Loucy (cell line): ENCODE data around the gene TTC31.

ENCODE experiments used
- H2AFZ ChIP-seq: fragments of 200-600 bp; sonication (generic); 2 replicates; pipeline ENCODE4 v1.6.0; 2016; ENCODE audit warnings: antibody characterized with exemption, mild to moderate bottlenecking, low read length, moderate library complexity
- H3F3A ChIP-seq: fragments of 200-600 bp; 2 replicates; pipeline ENCODE4 v1.6.0; 2016; ENCODE audit warnings: antibody characterized with exemption, low read depth, mild to moderate bottlenecking
- H3K27me3 ChIP-seq: fragments of 200-600 bp; sonication (generic); 2 replicates; pipeline ENCODE4 v1.6.1; 2014; ENCODE audit warnings: low read length, mild to moderate bottlenecking; ENCODE audit not compliant: insufficient read depth, poor library complexity, severe bottlenecking
- H3K36me3 ChIP-seq: fragments of 200-600 bp; sonication (generic); 2 replicates; pipeline ENCODE4 v1.6.1; 2016; ENCODE audit warnings: low read length; ENCODE audit not compliant: insufficient read depth
- H3K4me1 ChIP-seq: fragments of 200-600 bp; sonication (generic); 2 replicates; pipeline ENCODE4 v1.5.1; 2014; ENCODE audit warnings: low read length, mild to moderate bottlenecking; ENCODE audit not compliant: insufficient read depth, poor library complexity, severe bottlenecking
- H3K4me2 ChIP-seq: fragments of 200-600 bp; sonication (generic); 2 replicates; pipeline ENCODE4 v1.6.0; 2014; ENCODE audit warnings: antibody characterized with exemption, low read length, low read depth, mild to moderate bottlenecking; ENCODE audit not compliant: poor library complexity, severe bottlenecking
- H3K4me3 ChIP-seq: fragments of 200-600 bp; sonication (generic); 2 replicates; pipeline ENCODE4 v1.5.1; 2014; ENCODE audit warnings: low read length, mild to moderate bottlenecking, mixed read lengths; ENCODE audit not compliant: poor library complexity, severe bottlenecking
- H3K79me2 ChIP-seq: fragments of 200-600 bp; sonication (generic); 2 replicates; pipeline ENCODE4 v1.6.1; 2014; ENCODE audit warnings: low read length; ENCODE audit not compliant: insufficient read depth
- H3K9ac ChIP-seq: fragments of 200-600 bp; sonication (generic); 2 replicates; pipeline ENCODE4 v1.6.0; 2014; ENCODE audit warnings: mild to moderate bottlenecking, low read depth, low read length, moderate library complexity; ENCODE audit not compliant: poor library complexity, severe bottlenecking
- H3K9me2 ChIP-seq: fragments of 200-600 bp; sonication (generic); replicated peaks from 2 replicates; pipeline ENCODE4 v1.6.1; 2016; ENCODE audit warnings: low read depth, low read length, mixed read lengths
- H3K9me3 ChIP-seq: fragments of 200-600 bp; sonication (generic); 2 replicates; pipeline ENCODE4 v1.6.1; 2014; ENCODE audit warnings: mild to moderate bottlenecking, antibody characterized with exemption, low read length, low read depth; ENCODE audit not compliant: insufficient read depth
- H4K20me1 ChIP-seq: fragments of 200-600 bp; sonication (generic); 2 replicates; pipeline ENCODE4 v1.6.0; 2014; ENCODE audit warnings: antibody characterized with exemption, low read length, mild to moderate bottlenecking; ENCODE audit not compliant: insufficient read depth, poor library complexity, severe bottlenecking
- EZH2phosphoT487 ChIP-seq: fragments of 200-600 bp; IDR thresholded peaks from 2 replicates; pipeline ENCODE4 v1.6.1; 2018; ENCODE audit warnings: antibody characterized with exemption, mild to moderate bottlenecking, moderate library complexity, borderline replicate concordance
- TF ChIP-seq, protein P1 (sequence below): fragments of 200-600 bp; sonication (generic); conservative IDR thresholded peaks from 2 replicates; pipeline ENCODE4 v1.5.1; 2014; ENCODE audit warnings: mild to moderate bottlenecking, antibody characterized with exemption, low read length

The TTC31 gene

DNA sequence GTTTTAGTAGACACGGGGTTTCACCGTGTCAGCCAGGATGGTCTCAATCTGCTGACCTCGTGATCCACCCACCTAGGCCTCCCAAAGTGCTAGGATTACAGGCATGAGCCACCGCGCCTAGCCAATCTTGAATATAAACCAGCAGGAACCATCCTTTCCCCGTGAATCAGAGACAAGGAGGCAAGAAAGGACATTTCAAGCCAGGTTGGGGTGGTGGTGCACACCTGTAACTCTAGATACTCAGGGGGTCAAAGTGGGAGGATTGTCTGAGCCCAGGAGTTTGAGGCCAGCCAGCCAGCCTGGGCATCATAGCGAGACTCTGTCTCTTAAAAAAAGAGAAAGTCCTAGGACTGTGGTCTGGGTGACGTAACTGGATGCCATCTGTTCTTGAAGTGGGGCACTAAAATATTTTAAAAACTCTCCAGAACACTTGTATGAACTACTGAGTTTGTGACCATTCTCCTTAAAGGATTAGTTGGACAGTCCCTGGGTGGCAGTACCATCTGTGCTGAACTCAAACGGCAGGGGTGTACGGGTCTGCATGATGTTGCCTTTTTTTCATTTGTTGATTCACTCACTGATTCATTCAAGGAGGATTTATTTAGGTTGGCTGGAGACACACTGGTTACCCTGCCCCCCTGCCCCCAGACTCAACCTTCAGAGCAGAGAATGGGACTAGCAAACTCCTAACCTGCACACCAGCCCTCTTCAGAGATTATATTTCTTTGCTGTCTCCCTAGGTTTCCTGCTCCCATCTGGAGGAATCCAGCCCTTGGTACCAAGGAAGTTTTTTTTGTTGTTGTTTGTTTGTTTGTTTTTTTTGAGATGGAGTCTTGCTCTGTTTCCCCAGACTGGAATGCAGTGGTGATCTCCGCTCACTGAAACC lies 28.5 kb downstream of the TTC31 start:
- Histone ChIP-seq H3K4me3 (no peak overlapping the region), H3K36me3 (no peaks in the 10 kb centered on the region), H2AFZ (no peak overlapping the region), H4K20me1 (no peaks in the 10 kb centered on the region), H3K9ac (no peak overlapping the region), H3K27me3 (peaks cover 14% of the 10 kb centered on the region), H3K9me3 (no peaks in the 10 kb centered on the region), H3K79me2 (peaks cover 7% of the 10 kb centered on the region; the same call in 1 of the 2 replicates), H3K4me2 (no peak overlapping the region), H3K9me2 (no peaks in the 10 kb centered on the region), H3K4me1 (peaks cover 21% of the 10 kb centered on the region), H3F3A (no peaks in the 10 kb centered on the region)
- TF ChIP-seq, protein P1, sequence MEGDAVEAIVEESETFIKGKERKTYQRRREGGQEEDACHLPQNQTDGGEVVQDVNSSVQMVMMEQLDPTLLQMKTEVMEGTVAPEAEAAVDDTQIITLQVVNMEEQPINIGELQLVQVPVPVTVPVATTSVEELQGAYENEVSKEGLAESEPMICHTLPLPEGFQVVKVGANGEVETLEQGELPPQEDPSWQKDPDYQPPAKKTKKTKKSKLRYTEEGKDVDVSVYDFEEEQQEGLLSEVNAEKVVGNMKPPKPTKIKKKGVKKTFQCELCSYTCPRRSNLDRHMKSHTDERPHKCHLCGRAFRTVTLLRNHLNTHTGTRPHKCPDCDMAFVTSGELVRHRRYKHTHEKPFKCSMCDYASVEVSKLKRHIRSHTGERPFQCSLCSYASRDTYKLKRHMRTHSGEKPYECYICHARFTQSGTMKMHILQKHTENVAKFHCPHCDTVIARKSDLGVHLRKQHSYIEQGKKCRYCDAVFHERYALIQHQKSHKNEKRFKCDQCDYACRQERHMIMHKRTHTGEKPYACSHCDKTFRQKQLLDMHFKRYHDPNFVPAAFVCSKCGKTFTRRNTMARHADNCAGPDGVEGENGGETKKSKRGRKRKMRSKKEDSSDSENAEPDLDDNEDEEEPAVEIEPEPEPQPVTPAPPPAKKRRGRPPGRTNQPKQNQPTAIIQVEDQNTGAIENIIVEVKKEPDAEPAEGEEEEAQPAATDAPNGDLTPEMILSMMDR = no peak
- TF ChIP-seq EZH2phosphoT487 = no peak

DNA sequence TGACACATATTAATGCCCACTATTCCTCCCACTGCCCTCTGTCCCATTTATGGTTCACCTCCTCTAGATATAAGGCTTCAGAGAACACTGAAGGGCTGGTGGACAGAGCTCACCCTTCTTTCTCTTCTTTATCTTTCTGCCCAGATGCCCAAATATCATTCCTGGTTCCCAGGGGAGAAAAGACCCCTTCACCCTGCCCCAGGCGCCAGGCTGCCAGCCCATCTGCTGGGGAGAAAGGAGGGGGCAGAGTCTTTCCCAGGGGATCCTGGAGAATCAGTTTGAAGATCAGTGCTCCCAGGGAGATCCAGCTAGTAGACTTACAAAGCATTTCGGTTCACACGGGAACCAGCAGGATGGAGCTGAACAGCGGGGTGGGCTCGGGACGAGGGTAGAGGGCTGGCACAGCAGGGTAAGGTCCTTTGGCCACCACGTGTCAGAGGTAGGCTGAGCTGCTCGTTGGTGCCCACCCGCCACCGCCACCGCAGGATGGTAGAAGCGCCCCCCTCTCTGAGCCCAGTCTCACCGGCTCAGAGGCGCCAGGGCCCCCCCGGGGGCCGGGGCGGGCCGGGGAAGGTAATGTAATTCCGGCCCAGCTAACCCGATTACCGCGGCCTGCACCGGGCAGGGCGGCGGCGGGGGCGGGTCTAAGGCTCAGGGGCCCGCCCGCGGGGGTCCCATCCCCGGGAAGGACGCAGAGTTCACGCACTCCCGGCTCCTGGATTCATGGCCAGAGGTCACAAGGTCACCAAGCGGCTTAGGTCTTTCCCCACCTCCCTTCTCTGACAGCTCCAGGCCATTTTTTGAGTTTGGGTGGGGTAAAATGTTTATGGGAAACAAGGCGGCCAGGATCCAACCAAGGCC lies 30.1 kb downstream of the TTC31 start:
- H3F3A ChIP-seq = no peaks in the 10 kb centered on the region
- no peak overlapping the region for H3K4me2 ChIP-seq
- H3K4me1 ChIP-seq = peaks cover 11% of the 10 kb centered on the region
- peaks cover 14% of the 10 kb centered on the region for H3K27me3 ChIP-seq
- no peak overlapping the region for H2AFZ ChIP-seq
- no peak overlapping the region for H3K4me3 ChIP-seq
- no peak for TF ChIP-seq EZH2phosphoT487
- TF ChIP-seq, protein P1 = no peak
- H4K20me1 ChIP-seq = no peaks in the 10 kb centered on the region
- H3K79me2 ChIP-seq = no peaks in the 10 kb centered on the region
- no peaks in the 10 kb centered on the region for H3K9me3 ChIP-seq
- H3K9me2 ChIP-seq = no peaks in the 10 kb centered on the region
- H3K36me3 ChIP-seq = no peaks in the 10 kb centered on the region
- no peak overlapping the region for H3K9ac ChIP-seq

DNA sequence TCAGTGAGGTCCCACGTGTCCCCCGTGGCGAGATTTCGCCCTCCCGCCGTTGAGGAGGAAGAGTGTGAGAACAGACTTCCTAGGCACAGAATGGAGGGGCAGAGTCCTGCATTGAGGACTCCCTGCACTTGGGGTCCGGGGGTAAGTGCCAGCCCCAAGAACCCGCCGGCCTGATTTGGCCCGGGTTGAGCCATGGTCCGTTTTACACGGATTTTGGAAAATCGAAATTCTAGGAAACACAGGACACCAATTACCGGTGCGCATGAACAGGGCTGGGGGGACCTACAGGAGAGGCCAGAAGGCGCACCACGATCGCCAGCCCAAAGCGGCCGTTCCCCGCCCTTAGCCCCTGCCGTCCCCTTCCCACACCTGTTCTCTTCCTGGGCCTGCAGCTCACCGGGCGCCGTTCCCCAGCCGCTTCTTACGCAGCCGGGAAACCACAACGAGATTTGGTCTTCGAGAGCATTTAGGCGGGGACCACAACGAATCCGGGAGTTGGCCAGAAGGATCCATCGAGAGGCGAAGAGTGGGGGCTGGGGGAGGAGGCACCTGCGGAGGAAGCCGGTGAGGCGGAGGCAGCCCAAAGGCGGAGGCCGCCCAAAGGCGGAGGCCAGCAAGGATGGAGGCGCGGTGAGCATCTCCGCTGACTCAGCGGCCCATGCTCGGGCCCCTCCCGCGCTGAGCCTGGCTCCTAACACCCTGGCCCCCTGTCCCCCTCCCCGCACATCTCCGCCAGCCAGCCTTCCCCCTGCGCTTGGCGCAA lies 30.9 kb downstream of the TTC31 start:
- Histone ChIP-seq H2AFZ (peak overlapping the region; percentile 43; the same call in 1 of the 2 replicates), H3K9me3 (no peaks in the 10 kb centered on the region), H3K9me2 (no peaks in the 10 kb centered on the region), H3K4me1 (peaks cover 5% of the 10 kb centered on the region), H4K20me1 (no peaks in the 10 kb centered on the region), H3F3A (no peaks in the 10 kb centered on the region), H3K79me2 (no peaks in the 10 kb centered on the region), H3K36me3 (no peaks in the 10 kb centered on the region), H3K27me3 (peaks cover 14% of the 10 kb centered on the region), H3K4me3 (peak overlapping the region; percentile 53), H3K9ac (peak overlapping the region; percentile 8), H3K4me2 (peak overlapping the region; percentile 54)
- TF ChIP-seq, protein P1 = no peak
- no peak for TF ChIP-seq EZH2phosphoT487
